CMK (cell line): ENCODE results near the gene LDB2.

Experiments
- DNase-seq: peaks from one replicate; pipeline ENCODE4 v3.0.0-alpha.2; 2010; ENCODE audit warnings: low read depth

Gene LDB2

DNA sequence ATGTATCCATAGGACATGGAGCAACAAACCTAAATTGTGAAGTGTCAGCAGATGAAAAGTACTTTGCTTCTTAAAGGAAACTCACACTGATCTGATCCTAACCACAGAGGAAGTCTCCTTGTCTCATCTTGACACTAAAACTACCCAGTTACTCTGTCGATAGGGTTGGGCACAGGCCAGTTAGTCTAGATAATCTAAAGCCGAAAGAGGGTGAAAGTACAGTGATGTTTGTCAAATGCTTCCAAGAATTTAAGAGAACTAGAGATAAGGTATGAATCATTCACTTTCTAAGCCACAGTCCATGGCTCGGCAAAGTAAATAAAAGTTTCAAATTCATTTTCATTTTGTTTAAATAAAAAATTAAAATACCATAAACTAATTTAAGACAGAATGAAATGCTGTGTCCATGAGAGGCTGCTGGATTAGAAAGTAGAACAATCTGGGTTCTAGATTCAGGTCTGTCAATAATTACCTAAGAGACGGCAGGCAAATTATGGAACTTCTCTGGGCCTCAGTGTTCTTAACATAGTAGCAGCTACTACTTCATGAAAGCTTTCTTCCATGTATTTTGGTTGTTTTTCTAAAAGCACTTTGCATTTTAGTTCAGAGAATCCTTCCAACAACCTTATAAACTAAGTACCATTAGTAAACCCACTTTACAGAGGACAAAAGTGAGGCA, 176.7 kb downstream of the LDB2 start:
- peak; percentile 61 for DNase-seq

DNA sequence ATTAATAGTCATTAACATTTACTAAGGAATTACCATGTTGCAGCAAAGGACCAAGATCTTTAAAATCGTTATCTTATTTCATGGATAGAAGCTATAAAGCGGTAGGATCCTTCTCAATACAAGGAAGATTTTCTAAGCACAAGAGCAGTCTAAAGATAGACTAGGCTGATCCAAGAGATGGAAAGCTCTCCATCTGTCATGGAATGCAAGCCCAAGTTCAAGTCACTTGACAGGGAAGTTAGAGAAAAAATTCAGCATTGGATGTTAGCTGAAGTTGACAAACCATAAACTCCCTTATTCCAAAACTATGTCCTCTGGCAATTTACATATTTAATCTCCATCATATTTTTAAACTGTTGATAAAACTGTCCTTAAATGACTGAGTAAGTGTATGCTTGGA, 177.7 kb downstream of the LDB2 start:
- DNase-seq, result no peak

DNA sequence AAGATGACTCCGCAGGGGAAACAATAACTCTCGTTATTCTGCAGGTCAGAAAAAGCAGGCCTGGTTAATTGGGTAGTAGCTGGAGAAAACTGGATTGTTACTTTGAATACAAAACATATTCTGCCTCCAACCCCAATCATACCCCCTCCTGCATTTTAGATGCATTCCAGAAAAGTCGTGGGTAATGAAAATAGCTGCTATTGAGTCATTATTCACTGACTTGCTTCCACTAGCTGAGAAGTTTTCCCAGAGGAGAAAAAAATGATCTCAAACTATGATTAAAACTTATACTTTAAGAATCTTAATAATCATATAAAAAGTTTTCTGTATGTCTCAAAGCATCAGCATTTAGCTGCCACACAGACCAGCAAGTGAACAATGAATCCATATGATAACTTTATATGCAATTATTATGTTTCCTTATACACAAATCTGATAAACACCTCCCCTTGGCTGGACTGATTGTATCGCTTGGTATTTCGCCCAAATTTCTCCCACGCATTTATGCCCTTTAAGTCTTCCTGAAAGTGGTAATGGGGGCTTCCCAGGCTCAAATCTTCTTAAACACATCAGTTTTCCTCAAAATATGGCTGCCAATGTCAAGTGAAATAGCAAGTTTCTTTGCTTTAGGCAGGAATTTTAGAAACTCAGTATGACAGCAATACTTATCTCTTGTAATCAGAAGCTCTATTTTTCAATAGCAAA, 181.0 kb downstream of the LDB2 start:
- no peak for DNase-seq

DNA sequence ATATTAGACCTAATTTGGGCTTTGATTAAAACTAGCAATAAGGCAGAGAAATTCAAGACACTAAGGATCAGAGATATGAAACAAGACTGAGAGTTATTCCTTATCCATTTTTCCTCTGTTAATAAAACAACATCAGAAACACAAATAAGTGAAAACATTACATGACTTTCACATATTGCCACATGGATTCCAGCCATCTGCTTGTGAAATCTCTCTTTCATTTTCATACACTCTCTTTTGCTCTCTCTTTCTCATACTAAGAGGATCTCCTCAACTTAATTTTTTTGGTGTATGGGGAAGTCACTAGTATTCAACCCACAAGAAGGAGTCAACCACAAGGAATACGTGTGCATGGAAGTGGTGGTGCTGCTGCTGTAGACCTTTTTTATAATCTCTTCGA, 183.0 kb downstream of the LDB2 start:
- no peak for DNase-seq

DNA sequence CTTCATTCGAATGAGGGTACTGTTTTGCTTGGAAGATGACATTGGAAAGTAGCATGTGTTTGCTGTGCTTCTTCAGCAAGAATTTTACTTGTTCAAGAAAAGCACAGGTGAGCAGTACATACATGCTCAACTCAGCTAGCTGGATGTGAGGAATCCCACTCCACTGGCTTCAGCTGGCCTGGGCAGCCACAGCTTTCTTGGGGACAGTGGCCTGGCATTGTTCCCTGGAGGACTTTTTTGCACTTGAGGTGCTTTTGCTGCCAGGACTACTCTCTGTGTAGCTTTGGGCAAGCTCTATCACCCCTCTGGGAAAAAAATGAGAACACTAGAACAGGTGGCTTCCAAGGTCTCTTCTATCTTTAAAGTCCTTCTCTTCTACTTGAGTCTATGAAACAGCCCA, 184.3 kb downstream of the LDB2 start:
- DNase-seq, result no peak

DNA sequence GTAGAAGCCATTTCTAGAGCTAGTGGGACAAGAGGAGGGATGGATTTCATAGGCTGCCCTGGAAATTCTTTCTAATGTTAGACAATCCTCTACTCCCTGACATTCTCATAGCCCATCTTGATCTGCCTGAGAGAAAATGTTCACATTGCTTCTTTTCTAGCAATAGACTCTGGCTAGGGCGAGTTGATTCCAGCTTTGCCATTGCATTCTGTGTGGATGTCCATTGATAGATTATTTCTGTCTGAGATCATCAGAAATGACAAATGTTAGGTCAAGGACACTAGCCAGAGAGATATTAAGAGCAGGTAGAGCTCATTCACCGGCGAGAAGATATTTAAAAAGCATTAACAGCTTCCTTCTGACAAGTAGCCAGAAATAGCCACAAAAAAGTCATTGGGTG, 184.7 kb downstream of the LDB2 start:
- no peak for DNase-seq

DNA sequence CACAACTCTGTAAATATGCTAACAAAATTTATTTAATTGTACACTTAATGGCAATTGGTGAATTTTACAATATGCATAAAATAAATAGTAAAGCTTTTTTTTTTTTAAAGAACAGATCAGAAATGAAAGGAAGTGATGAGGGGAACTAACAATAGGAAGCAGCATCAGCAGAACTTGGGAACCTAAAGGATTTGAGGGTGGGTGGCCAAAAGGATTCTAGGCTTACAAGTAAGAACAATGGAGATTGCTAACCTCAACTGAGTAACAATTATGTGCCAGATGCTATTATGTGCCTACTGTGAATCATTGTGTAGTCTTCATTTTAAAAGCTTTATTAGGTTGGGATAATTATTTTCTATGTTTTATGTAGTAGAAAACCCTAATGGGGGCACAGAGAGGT, 185.2 kb downstream of the LDB2 start:
- DNase-seq, result no peak

DNA sequence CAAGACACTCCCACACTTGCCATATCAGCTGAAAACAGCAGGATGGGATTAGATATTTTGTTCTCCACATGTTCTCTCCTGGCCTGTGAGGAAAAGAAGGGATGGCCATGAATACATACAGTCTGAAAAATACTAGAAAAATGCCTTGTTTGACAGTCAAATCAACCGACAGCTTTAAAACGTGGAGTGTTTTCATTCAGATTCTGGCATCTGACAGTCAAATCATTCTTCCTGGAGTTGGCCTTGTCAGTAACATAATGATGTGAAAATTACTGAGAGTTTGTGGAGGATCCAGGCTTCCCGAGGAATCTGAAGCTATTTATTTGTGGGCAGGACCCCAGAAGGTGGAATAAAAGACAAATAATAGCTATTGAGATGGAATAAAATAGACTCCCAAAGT, 188.2 kb downstream of the LDB2 start:
- no peak for DNase-seq

DNA sequence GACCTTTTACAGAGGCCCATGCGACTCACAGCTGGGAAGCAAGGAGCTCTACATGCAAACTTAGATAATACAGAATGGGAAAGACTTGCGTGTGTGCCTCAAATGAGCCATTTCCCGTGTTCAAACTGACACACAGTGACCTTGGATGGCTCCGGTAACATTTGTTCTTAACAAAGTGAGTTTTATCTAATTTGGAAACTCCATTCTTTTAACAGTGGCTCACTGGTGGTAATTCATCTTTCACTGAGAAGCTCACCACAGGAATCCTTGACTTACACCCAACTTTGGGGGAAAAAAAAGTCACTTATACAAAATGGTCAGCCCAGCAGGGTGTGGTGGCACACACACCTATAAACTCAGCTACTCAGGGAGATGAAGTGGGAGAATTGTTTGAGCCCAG, 190.6 kb downstream of the LDB2 start:
- no peak for DNase-seq

DNA sequence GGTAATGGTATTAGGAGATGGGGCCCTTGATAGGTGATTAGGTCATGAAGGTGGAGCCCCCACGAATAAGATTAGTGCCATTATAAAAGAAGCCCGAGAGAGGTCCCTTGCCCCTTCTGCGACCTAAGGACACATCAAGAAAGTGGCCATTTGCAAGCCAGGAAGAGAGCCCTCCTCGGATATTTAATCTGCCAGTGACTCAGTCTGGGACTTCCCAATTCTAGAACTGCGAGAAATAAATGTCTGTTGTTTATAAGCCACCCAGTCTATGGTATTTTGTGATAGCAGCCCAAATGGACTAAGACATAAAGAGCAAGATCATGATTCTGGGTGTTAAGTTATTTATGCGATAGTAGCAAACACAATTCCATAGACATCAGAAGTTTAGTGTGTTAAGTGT, 192.2 kb downstream of the LDB2 start:
- DNase-seq, result no peak

DNA sequence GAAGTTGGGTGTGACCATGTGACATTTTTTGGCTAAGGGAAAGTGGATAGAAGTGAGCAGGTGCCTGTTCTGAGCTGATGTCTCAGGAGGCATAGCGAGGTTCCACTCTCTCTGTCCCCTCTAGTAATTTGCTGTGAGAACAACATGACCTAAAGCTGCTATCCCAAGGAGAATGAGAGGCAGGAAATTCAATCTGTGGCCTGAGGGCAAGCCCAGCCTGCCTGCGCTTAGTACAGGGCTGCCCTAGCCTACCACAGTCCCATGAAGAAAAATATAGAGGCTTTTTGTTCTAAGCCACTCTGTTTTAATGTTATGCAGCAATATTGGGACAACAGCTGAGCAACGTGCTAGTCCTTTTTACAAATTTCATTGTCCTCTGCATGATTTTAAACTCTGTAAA, 193.1 kb downstream of the LDB2 start:
- no peak for DNase-seq

DNA sequence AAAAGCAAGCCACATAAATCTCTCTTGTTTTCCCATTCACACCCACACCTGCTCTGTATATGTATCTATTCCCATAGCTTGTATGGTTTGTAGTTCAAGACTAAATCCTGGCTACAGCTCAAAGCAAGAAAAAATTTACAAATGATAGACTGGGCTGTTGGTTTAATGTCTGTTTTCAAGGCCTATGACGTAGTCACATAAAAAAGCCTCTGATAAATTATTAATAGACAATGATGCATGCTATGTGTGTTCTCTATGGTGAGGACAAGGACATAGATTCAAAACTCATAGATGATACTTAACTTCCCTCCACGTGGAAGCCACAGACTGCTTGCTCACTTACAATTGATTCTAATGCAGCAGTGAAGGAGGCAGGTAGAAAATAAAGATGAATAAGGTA, 194.0 kb downstream of the LDB2 start:
- no peak for DNase-seq

DNA sequence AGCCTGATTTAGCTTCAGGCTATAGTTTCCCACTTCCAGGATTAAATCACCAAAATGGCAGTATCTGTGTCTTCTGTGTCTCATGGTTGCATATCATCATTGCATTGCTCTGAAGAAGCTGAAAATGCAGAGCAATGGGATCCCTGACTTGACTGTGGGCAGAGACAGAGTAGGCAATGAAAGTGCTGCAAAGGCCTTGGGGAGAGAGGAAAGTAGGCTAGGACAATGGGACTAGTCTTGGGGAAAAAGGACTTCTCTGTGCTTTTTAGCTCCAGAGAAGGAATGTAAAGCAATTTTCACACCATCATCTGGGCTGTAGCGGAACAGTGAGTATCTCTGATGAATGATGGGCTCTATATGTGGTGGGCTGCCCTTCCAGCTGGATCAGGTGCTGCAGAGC, 202.5 kb downstream of the LDB2 start:
- DNase-seq, result no peak

DNA sequence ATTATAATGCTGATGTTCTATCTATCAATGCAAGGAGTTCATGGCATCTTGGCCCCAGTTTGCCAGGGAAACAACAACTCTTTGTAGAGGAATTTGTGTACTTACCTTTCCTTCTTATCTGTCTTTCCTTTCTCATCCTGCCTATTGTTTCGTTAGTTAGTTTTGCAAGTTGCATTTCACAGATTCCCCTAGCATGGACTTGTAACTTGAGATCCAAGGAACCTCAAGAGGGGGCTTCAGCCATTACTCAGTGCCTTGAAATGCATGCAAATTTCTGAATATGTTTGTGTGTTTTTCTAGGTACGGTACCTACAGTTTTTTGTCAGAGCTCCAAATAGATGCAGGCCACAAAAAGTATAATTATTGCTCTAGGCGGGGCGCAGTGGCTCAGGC, 203.6 kb downstream of the LDB2 start:
- no peak for DNase-seq

DNA sequence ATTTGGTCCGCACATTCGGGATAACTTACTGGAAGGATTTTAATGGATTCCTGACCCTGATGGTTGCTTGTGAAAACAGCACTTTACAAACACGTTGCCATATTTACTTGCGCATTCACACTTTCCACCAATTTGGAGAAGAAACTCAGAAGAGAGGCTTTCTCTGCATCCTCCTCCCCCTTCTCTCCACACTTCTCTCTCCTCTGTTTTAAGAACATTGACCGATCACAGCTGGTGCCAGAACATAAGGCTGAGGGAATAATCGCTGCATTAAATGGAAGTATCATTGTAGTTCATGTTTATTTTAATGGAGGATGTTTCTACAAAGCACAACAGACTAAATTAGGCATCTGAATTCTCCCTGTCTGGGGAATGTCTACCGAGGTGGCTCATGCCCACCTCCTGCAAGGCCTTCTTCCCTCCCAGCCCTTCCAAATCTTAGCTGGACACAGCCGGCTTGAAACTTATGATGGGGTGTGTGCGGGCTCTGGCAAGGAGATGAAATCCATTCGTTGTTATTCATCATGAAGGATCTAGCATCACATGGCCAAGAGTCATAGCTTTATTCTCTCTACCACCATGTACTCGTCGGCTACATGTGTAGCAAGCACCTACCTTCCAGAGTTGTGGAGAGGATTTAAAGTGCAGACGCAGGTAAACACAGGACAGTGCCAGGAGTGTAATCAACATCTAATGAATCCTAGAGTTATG, 204.1 kb downstream of the LDB2 start:
- DNase-seq, result no peak

DNA sequence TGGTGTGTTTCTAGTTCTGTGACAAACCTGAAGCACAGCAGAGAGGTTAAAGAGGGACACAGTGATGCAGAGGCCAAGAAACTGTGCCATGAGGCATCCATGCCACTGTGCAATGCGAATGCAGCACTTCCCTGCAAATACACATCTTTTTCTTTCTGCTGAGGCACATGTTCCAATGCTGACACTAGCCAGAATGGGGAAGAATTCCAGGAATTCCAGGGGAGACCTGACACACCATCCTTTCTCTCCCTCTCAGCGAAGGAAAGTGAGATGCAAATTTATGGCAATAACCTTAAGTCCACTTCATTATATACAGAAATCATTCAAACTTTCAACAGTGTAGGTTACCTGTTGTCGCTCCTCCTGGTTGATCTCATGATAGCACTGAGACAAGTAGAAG, 204.8 kb downstream of the LDB2 start:
- DNase-seq, result no peak

DNA sequence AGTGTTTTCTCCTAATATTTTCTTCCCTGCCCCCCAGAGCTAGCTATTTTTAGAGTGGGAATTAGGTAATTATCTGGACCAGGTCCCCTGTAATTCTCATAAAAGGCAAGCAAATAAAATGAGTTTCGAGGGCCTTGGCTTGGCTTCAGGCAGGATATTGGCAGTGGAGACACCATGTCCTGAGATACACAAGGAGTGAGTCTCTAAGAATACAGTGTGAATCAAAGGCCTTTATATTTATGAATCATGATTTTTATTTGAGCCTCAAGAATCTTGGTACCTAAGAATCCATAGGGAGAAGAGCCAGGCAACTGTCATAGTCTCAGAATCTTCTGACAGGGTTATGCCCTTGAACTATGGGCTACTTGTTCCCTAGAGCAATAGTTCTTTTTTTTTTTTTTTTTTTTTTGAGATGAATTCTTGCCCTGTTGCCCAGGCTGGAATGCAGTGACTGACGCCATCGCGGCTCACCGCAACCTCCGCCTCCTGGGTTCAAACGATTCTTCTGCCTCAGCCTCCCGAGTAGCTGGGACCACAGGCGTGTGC, 205.4 kb downstream of the LDB2 start:
- DNase-seq, result no peak

DNA sequence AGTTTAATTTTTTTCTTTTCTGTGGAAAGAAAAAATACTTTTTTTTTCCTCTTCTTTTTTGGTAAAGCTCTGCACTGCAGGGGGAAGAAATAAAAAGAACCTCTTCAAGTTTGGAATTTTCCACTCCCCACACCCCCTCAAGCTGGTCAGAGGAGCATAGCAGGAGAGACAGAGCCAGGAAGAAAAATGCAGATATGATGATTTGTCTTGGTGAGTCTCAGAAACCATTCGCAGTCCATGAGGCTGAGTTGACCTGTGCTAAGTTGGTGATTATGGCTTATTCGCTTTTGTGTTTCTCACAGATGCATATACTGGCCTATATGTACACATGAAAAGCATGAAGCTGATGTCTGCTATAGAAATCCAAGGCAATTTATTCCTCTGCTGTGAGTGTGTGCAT, 205.9 kb downstream of the LDB2 start:
- no peak for DNase-seq

DNA sequence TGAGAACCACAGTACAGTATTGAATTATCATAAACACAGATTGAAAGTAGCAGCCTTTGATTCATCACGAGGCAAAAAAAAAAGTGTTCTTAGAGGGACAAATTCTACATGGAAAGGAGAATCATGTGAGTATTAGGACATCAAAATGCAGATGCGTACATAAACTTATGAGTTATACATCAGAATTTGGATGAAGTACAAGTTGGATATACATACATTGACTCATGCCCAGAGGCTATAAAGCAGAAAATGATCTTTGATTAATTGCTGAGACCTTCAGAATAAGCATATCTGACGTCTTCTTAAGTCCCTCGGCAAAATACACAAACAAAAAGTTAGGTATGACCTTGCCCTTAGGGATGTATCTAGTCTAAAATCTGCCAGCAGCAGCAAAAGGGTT, 206.4 kb downstream of the LDB2 start:
- no peak for DNase-seq

DNA sequence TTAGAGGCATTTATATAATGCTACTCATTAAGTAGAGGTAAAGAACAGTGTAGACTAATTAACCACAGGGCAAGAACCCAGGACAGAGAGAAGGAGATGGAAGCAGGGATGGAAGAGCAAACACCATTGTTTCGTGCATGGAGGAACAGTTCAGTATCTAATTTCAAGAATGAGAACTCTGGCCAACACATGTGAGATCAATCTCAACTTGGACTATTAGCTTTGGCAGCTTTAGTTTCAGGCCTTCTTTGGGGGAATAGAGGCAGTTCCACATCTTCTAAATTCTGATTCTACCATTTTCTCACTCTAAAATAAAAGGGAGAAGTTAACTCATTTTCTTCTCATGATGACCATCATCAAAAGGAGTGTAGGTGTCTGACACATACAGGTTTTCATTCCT, 207.0 kb downstream of the LDB2 start:
- no peak for DNase-seq

DNA sequence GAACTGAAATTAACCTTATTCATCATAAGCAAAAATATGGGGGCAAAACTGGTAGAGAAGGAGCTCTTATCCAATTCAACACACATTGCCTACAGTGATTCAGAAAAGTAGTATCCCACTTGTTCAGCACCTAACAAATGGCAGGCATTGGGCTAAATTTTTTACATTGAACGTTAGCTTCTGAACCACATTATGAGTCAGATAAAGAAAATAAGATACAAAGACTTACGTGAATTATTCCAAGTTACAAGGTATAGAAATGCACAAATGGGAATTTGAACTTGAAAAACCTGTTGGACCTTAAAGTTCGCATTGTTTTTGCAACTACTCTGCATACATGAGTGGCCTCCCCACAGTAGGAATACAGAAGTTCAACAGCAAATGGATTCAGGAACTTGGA, 210.6 kb downstream of the LDB2 start:
- no peak for DNase-seq

DNA sequence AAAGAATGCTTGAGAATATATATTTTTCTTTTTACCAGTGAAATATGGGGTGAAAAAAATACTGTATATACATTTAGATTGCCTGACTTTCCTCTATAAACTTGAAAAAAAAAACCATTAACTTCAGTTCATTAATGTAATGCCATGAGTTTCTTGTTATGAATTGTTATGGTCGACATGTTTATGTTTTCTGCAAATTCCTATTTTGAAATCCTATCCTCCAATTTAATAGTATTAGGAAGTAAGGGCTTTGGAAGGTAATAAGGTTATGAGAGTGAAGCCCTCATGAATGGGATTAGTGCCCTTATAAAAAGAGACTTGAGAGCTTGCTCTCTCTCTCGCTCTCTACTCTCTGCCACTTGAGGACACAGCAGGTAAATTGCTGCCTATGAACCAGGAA, 211.4 kb downstream of the LDB2 start:
- DNase-seq, result no peak

DNA sequence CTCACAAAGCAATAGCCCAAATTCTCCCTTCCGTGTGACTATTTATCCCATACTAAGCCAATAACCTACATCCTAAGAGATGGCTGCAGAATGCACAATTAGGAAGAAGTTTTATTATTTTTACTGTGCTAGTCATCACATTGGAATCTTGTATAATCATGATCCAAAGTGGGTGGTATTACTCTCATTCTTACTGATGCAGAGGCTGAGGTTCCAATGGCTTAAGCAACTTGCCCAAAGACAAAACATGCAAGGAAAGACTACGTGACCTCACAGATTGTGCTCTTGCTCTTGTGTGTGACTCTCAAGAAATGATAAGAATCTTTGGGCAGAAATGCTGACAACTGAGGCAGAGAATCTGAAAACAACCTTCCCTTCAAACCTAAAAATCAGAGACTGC, 212.2 kb downstream of the LDB2 start:
- DNase-seq, result no peak
